H54 (cell line): ENCODE measurements around the gene NCAM1.

Experiments used
- DNase-seq: peaks from one replicate; pipeline ENCODE4 v3.0.0; 2011; ENCODE audit warnings: low spot score, mixed read lengths; ENCODE audit not compliant: insufficient read length
- FAIRE-seq: peaks from 3 replicates; lab custom pipeline; 2011; peaks lifted over from hg19 to GRCh38; lab: Jason Lieb, UNC
- POLR2A ChIP-seq: IDR thresholded peaks from 2 replicates; pipeline ENCODE4 v1.6.1; 2011; ENCODE audit warnings: low read depth, mild to moderate bottlenecking, low read length

The NCAM1 gene

GRCh38 chr11:113160808-113161124 is 199.5 kb downstream of the NCAM1 start:
- FAIRE-seq (no peak), DNase-seq (no peak)
- no peak for TF ChIP-seq POLR2A

GRCh38 chr11:113161711-113162591 is 200.7 kb downstream of the NCAM1 start:
- no peak for TF ChIP-seq POLR2A
- DNase-seq (no peak), FAIRE-seq (no peak)

GRCh38 chr11:113162592-113162962 is 201.4 kb downstream of the NCAM1 start:
- TF ChIP-seq POLR2A, result no peak
- FAIRE-seq, result no peak
- no peak for DNase-seq

GRCh38 chr11:113163291-113164030 is 202.2 kb downstream of the NCAM1 start:
- FAIRE-seq (no peak), DNase-seq (no peak)
- TF ChIP-seq POLR2A, result no peak

- no peak for FAIRE-seq
- TF ChIP-seq POLR2A, result no peak
- DNase-seq, result no peak
These were observed 205.1 kb downstream of the NCAM1 start for GRCh38 chr11:113166280-113166679.

GRCh38 chr11:113167599-113167998 is 206.4 kb downstream of the NCAM1 start:
- no peak for TF ChIP-seq POLR2A
- no peak for FAIRE-seq
- no peak for DNase-seq

- TF ChIP-seq POLR2A, result no peak
- no peak for FAIRE-seq
- no peak for DNase-seq
These were observed 207.4 kb downstream of the NCAM1 start for GRCh38 chr11:113168354-113169342.

- FAIRE-seq (no peak), DNase-seq (no peak)
- TF ChIP-seq POLR2A, result no peak
These were observed 211.2 kb downstream of the NCAM1 start for GRCh38 chr11:113172382-113172951.

GRCh38 chr11:113173126-113173525 is 211.9 kb downstream of the NCAM1 start:
- no peak for TF ChIP-seq POLR2A
- FAIRE-seq (no peak), DNase-seq (no peak)

- TF ChIP-seq POLR2A, result no peak
- DNase-seq (no peak), FAIRE-seq (no peak)
These were observed 213.7 kb downstream of the NCAM1 start for GRCh38 chr11:113174882-113175281.

- FAIRE-seq, result peak; percentile 50
- no peak for TF ChIP-seq POLR2A
- DNase-seq, result no peak
These were observed 215.6 kb downstream of the NCAM1 start for GRCh38 chr11:113176599-113177360.

- no peak for FAIRE-seq
- DNase-seq, result no peak
- TF ChIP-seq POLR2A, result no peak
These were observed 216.5 kb downstream of the NCAM1 start for GRCh38 chr11:113177671-113178070.
